ENCODE results near the gene KIF14.

Gene KIF14

DNA sequence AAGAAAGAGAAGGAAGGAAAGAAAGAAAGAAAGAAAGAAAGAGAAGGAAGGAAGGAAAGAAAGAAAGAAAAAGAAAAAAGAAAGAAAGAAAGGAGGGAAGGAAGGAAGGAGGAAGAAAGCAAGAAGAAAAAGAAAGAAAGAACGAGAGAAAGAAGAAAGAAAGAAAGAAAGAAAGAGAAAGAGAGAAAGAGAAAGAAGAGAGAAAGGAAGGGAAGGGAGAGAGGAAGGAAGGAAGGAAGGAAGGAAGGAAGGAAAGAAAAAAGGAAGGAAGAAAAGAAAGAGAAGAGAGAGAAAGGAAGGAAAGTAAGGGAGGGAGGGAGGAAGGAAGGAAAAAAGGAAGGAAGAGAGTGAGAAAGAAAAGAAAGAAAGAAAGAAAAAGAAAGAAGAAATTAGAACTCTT lies 115.3 kb downstream of the KIF14 start:
- H3K27ac ChIP-seq: no peak overlapping the region

More for the DNA sequence above, 115.3 kb downstream of the KIF14 start:
- TF ChIP-seq CTCF (conservative IDR thresholded peaks at IDR 0.05): no peak

Measured in VCaP (cell line).